ENCODE results near the gene ADIPOQ. TPM values are rescaled to one million over a fixed set of nuclear protein-coding genes. Genes with fewer than 3 reads are reported as not detected.

The ADIPOQ gene
- total RNA-seq, 1 experiment from 2014 or later = not detected

DNA sequence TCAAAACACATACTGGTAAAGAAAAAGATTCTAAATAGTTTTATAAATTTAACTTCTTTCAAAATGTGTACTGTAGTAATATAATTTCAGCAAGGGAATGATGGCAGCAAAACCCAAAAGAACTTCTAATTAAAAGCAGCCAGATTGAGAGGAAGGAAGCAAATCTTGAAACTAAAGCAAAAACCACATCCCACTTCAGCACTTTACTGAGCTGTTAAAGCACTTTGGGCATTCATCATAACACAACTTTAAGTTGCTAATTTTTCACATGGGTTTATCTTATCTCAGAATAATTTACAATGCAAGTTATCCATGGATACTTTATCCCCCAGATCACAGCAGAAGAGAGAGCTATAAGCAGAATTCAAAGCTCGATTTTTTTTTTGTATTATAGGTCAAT lies 42.2 kb upstream of the ADIPOQ start:
- no peaks in the 10 kb centered on the region for H3K9me3 Mint-ChIP-seq
- TF ChIP-seq CTCF (conservative IDR thresholded peaks at IDR 0.05) = no peak
- Histone ChIP-seq H3K23me2 (ENCODE audit: insufficient read length, low read depth, low read length, poor library complexity, severe bottlenecking) (no peaks in the 10 kb centered on the region), H3K23ac (ENCODE audit: insufficient read length, low read depth, low read length) (no peak overlapping the region), H2BK20ac (ENCODE audit: low read depth, low read length, poor library complexity, severe bottlenecking) (no peak overlapping the region), H2AFZ (ENCODE audit: low read length) (no peak overlapping the region), H3K4me2 (ENCODE audit: insufficient read depth, insufficient read length, low read length) (no peak overlapping the region), H3K9me3 (ENCODE audit: control insufficient read depth, low read depth, low read length) (no peaks in the 10 kb centered on the region), H3T11ph (ENCODE audit: low read length) (no peak overlapping the region), H2BK120ac (ENCODE audit: low read depth, low read length, poor library complexity, severe bottlenecking) (no peak overlapping the region), H3K9ac (ENCODE audit: extremely low read depth, insufficient read length, low read length) (no peak overlapping the region), H3K14ac (ENCODE audit: insufficient read depth, low read length) (no peak overlapping the region), H3K79me2 (ENCODE audit: insufficient read depth, low read length) (no peaks in the 10 kb centered on the region; the same call in 1 of the 2 replicates), H3K56ac (ENCODE audit: insufficient read length, low read depth, low read length) (no peak overlapping the region), H2AK5ac (ENCODE audit: insufficient read length, low read length) (no peak overlapping the region), H2BK15ac (ENCODE audit: low read depth, low read length) (no peak overlapping the region), H4K5ac (ENCODE audit: insufficient read length, low read depth, low read length) (no peak overlapping the region), H2BK5ac (ENCODE audit: insufficient read length, low read length) (no peak overlapping the region), H3K79me1 (ENCODE audit: insufficient read depth, low read depth, low read length, poor library complexity, severe bottlenecking) (peaks cover 2% of the 10 kb centered on the region), H3K4me1 (ENCODE audit: insufficient read depth, low read length) (no peaks in the 10 kb centered on the region), H3K18ac (ENCODE audit: insufficient read length, low read depth, low read length) (no peak overlapping the region), H3K4ac (ENCODE audit: low read depth, low read length) (no peak overlapping the region), H2BK12ac (ENCODE audit: insufficient read length, low read depth, low read length) (no peak overlapping the region), H4K20me1 (ENCODE audit: control insufficient read depth, insufficient read depth, insufficient read length) (no peaks in the 10 kb centered on the region), H3K27ac (ENCODE audit: insufficient read length, low read depth, low read length) (no peak overlapping the region), H4K8ac (replicated peaks; ENCODE audit: insufficient read length, low read depth, low read length) (no peak overlapping the region), H3K27me3 (ENCODE audit: insufficient read depth, low read length) (no peaks in the 10 kb centered on the region), H4K91ac (ENCODE audit: insufficient read length, low read depth, low read length) (no peak overlapping the region)
- WGBS (ENCODE audit: extremely low coverage, insufficient read length, low lambda C conversion rate) = no CpG with 5 or more reads among the region's 1 CpG
- H3K36me3 Mint-ChIP-seq (ENCODE audit: insufficient read depth in 1 of 3, low read depth in 3 of 3) = peaks cover 47 to 87% (median 86%) of the 10 kb centered on the region in 3 experiments; a peak in 6 of 7 replicates
- no peak overlapping the region for H3K4me3 Mint-ChIP-seq
- H3K27ac Mint-ChIP-seq = no peak overlapping the region
- H3K4me1 Mint-ChIP-seq = peaks cover 3 to 7% of the 10 kb centered on the region in 2 experiments; a peak in 2 of 4 replicates
- H3K27me3 Mint-ChIP-seq (ENCODE audit: low read depth) = no peaks in the 10 kb centered on the region
- no peak for DNase-seq

Measured in H9 (cell line).